GM18505 (cell line): ENCODE measurements around the gene LHPP.
"Not testable (repeated sequence)": the region's sequence is repeated elsewhere in the genome, so short reads cannot be mapped to it uniquely, and the experiment has no call there.

Experiments used
- ATAC-seq: cut with Tn5 transposase; IDR thresholded peaks from one replicate; pipeline ENCODE4 v1.9.1; 2021; ENCODE audit not compliant: unreplicated experiment
- POLR2A ChIP-seq: IDR thresholded peaks from 4 replicates; pipeline ENCODE4 v1.6.1; 2011; ENCODE audit warnings: borderline replicate concordance; ENCODE audit not compliant: insufficient read depth, insufficient read length; ENCODE audit errors: extremely low read depth

The LHPP gene

DNA sequence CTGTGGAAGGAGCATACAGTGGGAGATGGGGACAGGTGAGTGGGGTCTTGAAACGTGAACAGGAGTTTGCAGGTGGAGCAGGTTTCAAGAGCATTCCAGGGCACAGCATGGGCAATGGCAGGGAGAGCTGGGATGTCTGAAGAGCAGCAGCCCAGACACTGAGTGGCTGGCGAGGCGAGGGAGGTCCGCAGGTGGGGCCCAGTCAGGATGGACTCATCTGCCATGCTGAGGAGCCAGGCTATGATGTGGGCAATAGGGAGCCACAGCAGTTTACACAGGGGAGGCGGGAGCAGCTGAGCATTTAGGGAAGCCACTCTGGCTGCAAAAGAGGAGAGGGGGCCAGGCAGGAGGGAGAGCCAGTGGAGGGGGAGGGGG lies 143.8 kb downstream of the LHPP start:
- no peak for ATAC-seq
- no peak for TF ChIP-seq POLR2A

DNA sequence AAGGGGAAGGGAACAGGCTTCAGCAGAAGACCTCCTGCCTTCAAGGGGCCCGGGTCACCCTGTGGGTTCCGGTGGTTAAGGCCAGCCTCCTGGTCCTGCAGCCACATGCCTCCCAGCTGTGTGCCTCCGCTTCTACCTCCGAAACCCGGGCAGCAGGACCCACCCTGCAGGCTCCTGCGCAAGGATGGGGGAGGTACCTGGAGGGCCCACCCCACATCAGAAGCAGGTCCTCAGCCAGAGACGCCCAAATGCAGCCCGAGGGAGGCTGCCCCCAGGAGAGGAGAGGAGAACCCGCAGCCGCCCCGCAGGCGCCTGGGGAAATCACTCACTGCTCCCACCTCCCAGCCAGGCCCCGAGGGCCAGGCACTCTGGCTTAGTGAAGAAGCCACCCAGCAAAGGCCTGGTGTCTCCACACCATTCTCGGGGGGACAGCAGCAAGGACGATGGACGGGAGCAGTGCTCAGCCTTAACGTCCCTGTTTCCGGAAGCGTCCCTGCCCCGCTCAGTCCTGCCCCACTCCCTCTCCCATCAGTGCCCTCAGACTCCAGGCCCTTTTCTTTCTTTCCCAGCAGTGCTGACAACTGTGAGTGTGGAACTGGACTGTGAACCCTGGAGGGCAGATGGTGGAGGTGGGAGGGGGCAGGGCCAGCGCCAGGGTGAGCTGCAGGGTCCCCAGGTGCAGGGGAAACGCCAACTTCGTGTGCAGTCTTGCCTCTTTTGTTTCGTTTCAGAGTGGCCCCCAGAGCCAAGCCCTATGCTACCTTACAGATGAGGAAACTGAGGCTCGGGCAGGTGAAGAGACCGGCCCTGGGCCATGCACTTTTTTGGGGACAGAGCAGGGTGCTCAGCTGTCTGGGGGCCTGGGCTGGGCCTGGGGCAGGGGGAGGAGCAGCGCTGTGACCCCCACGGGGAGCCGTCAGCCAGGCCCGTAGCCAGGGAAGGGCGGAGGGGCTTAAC lies 144.5 kb downstream of the LHPP start:
- TF ChIP-seq POLR2A = no peak
- ATAC-seq = no peak

DNA sequence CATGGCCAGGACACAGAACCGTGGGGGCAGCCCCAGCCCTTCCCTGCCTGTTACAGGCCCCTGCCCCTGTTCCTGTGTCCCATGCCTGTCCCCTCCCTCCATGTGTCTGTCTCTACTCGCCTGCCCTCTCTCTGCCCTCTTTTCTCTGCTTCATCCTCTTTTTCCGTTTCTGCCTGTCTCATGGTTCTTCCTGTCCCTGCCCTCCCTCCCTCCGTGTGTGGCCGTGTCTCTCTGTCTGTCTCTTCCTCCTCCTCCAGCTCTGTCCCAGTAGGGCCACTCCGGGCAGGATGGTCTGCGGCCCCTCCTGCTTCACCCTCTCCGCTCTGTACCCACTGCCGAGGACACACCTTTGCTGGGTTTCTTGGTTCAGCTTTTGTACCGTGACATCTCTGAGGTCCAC lies 145.2 kb downstream of the LHPP start:
- TF ChIP-seq POLR2A = no peak
- ATAC-seq = no peak

DNA sequence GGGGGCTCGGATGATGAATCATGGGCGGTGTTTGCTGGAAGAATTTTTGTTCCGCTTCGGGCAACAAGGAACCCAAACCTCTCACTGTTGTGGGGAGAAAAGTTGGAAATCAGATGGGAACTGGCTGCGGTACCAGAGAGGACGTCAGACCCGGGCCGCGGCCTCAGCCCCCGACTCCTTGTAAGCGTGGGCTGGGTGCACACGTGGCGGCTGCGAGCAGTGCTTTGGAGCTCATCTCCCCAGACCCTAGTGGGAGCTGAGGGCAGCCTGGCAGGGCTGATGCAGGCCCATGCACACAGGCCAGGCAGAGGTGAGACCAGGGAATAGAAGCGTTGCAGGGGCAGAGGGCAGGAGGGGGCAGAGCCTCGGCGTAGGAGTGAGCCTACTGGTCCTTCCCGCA lies 146.1 kb downstream of the LHPP start:
- ATAC-seq = no peak
- TF ChIP-seq POLR2A = no peak

DNA sequence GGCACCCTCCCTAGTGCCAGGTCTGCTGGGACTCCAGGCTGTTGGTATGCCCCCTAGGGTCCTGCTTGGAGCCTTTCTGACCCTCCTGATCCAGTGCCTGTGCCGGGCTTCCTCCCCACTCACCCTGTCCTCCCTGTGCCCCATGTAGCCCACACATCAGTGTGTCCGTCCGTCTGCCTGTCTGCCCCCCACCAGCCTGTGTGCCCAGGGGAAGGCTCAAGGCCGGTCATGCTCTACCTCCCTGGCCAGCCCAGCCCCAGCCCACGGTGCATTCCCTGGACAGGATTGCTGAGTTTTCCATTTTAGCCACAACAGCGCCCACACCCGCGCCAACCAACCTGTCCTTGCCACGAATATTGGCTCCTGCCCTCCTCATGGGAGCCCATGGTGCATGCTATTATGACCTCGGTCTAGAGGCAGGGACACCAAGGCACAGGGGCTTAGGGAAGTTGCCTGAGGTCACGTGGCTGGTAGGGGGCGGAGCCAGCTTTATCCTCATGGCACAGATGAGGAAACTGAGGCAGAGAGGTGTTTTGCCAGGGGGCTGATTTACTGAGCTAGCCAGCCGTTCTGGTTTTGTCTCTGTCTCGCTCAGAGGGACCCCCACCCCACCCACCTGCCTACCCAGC lies 146.6 kb downstream of the LHPP start:
- no peak for ATAC-seq

DNA sequence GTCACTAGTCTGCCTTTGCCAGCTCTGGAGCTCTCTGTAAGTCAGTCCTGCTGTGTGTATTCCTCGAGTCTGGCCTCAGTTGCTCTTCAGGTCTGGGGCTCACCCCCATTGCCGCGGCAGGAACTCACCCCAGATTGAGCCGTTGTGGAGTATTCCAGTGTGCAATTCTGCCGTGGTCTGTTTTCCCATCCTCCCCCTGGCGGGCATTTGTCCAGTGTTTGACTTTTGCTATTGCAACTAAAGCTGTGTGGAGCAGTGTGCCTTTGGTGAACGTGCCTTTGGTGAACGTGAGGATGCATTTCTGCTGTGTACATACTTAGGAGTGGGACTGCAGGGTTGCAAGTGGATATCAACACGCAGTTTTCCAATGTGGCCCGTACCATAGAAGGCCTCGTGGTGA lies 148.1 kb downstream of the LHPP start:
- no peak for ATAC-seq
- TF ChIP-seq POLR2A = no peak

More for the DNA sequence above, 146.6 kb downstream of the LHPP start:
- no peak for TF ChIP-seq POLR2A

DNA sequence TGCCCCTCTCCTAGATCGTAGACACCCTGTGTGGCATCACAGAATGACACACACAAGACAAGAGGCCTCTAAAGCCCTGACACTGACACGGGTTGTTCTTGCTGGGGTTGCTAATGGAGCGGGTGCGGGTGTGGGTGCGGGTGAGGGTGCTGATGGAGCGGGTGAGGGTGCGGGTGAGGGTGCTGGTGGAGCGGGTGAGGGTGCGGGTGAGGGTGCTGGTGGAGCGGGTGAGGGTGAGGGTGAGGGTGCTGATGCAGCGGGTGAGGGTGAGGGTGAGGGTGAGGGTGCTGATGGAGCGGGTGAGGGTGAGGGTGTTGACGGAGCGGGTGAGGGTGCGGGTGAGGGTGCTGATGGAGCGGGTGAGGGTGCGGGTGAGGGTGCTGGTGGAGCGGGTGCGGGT lies 148.6 kb downstream of the LHPP start:
- ATAC-seq = not testable (repeated sequence)

DNA sequence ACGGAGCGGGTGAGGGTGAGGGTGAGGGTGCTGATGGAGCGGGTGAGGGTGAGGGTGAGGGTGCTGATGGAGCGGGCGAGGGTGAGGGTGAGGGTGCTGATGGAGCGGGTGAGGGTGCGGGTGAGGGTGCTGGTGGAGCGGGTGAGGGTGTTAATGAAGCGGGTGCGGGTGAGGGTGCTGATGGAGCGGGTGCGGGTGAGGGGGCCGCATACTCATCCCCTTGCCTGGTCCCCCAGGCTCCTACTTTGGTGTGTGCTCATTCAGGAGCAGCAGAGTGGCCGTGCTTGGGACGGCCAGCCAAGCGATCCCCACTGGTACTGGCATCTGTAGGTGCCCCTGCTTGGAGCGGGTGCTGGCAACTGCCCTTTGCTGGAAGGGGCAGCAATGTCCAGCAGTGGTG lies 149.2 kb downstream of the LHPP start:
- not testable (repeated sequence) for ATAC-seq

DNA sequence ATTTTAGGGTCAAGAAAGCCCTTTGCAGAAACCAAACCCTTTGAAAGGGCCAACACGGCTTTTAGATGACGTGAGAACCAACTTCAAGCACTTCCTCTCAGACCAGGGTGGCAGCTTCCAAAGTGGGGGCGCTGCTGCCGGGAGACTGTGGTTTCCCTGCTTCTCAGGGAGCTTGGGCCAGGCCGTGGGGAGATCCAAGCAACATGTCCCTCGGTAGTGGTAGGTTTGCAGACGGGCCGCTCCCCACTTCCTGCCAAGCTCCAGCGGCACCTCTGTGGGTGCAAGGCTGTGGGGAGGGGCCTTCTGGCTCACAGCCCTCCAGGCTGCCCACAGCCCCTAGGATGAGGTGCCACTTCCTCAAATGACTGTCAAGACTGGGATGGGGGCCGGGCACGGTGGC lies 150.1 kb downstream of the LHPP start:
- ATAC-seq = no peak
- TF ChIP-seq POLR2A = no peak

DNA sequence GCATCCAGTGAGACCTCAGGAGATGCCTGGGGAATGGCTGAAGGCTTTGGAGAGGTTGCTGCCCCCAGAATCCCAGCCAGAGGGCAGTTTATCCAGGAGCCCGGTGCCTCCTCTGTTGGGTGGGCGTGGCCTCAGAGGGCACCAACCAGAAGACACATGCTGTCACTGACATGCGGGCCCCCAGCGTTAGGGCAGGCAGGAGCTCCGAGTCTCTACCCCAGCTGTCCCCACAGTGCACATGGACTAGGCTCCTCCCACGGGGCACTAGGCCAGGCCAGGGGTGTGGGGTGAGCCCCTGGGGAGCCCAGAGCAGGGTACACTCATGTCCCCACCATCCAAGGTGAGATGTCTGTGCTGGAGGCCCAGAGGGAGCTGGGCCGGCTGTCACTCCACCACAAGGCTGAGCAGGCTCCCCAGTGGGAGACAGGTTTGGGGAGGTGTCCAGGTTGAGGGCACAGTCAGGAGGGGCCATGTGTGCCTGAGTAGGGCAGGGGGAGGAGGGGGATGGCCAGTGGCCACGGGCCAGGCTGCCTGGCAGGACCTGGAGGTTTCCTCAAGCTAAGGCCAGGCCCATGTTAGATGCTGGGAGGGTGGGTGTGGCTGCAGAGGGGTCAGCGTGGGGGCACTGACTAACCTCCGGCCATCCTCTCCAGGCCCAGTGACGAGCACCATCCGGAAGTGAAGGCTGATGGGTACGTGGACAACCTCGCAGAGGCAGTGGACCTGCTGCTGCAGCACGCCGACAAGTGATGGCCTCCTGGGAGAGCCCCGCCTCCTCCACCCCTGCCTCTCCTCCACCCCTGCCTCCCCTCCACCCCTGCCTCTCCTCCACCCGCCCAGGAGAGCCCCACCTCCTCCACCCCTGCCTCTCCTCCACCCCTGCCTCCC lies 151.2 kb downstream of the LHPP start:
- no peak for TF ChIP-seq POLR2A
- no peak for ATAC-seq

DNA sequence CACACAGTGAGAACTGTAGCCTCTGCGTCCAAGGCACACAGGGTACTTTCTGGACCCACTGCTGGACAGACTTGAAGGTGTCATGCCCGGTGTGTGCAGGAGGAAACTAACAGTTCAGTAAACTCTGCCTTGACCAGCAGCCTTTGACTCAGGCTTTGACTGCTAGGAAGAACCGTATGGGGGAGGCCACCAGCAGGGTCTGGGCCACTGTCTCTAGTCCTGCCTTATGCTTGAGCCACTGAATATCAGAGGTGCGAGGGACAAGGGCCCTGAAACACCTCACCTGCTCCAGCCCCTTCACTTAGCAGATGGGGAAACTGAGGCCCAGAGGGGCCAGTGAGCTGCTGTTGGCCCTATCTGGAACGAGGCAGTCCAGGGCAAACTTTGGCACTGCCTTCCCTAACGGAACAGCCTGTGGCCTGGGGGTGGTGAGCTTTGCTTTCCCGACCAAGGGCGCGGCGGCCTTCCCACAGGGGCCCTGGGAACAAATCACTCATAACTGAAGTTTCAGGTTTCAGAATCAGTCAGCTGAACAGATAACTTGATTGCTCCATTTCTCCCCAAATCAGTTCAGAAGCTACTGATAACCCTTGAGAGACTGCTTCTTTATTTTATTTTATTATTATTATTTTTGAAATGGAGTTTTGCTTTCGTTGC lies 152.5 kb downstream of the LHPP start:
- peak; percentile 43 for ATAC-seq
- TF ChIP-seq POLR2A = no peak

DNA sequence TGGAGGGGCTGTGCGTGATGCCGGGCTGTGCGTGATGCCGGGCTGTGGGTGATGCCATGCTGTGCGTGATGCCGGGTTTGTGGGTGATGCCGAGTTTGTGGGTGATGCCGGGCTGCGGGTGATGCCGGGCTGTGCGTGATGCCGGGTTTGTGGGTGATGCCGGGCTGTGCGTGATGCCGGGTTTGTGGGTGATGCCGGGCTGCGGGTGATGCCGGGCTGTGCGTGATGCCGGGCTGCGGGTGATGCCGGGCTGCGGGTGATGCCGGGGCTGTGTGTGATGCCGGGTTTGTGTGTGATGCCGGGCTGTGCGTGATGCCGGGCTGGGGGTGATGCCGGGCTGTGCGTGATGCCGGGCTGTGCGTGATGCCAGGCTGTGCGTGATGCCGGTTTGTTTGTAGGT lies 153.6 kb downstream of the LHPP start:
- TF ChIP-seq POLR2A = no peak
- no peak for ATAC-seq
